ENCODE data around the gene NXPE2. TPM values are rescaled to one million over a fixed set of nuclear protein-coding genes. Genes with fewer than 3 reads are reported as not detected.

The NXPE2 gene
- total RNA-seq, 1 donor from 2014 or later = not detected

DNA sequence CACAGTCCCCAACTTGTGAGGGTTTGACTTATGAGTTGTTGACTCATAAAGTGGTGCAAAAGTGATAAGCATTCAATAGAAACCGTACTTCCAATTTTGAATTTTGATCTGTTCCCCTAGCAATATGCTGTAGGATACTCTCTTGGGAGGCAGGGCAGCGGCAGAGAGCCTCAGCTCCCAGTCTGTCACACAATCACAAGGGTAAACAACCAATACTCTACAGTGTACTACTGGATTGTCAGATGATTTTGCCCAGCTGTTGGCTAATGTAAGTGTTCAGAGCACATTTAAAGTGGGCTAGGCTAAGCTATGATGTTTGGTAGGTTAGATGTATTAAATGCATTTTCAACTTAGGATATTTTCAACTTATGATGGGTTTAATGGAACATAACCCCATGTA, 13.7 kb upstream of the NXPE2 start:
- Mint-ChIP-seq H3K4me3 (no peak overlapping the region), H3K36me3 (ENCODE audit: low read depth) (no peaks in the 10 kb centered on the region), H3K9me3 (no peaks in the 10 kb centered on the region), H3K4me1 (no peaks in the 10 kb centered on the region), H3K27me3 (no peaks in the 10 kb centered on the region), H3K27ac (no peak overlapping the region)
- DNase-seq (no peak), ATAC-seq (ENCODE audit: low read depth) (no peak)
- intact Hi-C loops (cut with micrococcal nuclease) = no loop called here
- TF ChIP-seq, protein P1, sequence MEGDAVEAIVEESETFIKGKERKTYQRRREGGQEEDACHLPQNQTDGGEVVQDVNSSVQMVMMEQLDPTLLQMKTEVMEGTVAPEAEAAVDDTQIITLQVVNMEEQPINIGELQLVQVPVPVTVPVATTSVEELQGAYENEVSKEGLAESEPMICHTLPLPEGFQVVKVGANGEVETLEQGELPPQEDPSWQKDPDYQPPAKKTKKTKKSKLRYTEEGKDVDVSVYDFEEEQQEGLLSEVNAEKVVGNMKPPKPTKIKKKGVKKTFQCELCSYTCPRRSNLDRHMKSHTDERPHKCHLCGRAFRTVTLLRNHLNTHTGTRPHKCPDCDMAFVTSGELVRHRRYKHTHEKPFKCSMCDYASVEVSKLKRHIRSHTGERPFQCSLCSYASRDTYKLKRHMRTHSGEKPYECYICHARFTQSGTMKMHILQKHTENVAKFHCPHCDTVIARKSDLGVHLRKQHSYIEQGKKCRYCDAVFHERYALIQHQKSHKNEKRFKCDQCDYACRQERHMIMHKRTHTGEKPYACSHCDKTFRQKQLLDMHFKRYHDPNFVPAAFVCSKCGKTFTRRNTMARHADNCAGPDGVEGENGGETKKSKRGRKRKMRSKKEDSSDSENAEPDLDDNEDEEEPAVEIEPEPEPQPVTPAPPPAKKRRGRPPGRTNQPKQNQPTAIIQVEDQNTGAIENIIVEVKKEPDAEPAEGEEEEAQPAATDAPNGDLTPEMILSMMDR (IDR thresholded peaks at IDR 0.05) = no peak
- ChIA-PET POLR2A (no interaction called here), CTCF (no interaction called here)

DNA sequence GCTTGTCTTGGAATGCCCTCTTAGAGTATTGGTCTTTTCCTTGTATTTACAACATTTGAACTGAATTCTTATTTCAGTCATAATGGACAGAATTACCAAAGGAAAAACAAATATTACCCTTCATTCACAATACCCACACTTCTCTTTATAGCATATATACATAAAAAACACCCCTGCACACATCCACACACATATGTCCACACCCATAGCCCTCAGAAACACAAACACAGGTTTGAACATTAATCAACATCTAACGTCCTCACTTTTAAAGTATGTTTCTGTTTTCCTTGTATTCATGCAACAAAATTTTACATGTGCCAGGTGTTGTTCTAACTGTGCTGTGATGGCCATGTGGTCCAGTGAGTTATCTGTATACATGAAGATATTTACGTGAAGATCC, 11.6 kb upstream of the NXPE2 start:
- DNase-seq = no peak
- no peak for ATAC-seq (ENCODE audit: low read depth)
- H3K27ac Mint-ChIP-seq = no peak overlapping the region
- no peaks in the 10 kb centered on the region for H3K36me3 Mint-ChIP-seq (ENCODE audit: low read depth)
- H3K4me1 Mint-ChIP-seq = no peaks in the 10 kb centered on the region
- ChIA-PET POLR2A (no interaction called here), CTCF (no interaction called here)
- intact Hi-C loops (cut with micrococcal nuclease) = no loop called here
- H3K27me3 Mint-ChIP-seq = no peaks in the 10 kb centered on the region
- TF ChIP-seq, protein P1 (IDR thresholded peaks at IDR 0.05) = no peak
- H3K9me3 Mint-ChIP-seq = peaks cover 8% of the 10 kb centered on the region
- no peak overlapping the region for H3K4me3 Mint-ChIP-seq

DNA sequence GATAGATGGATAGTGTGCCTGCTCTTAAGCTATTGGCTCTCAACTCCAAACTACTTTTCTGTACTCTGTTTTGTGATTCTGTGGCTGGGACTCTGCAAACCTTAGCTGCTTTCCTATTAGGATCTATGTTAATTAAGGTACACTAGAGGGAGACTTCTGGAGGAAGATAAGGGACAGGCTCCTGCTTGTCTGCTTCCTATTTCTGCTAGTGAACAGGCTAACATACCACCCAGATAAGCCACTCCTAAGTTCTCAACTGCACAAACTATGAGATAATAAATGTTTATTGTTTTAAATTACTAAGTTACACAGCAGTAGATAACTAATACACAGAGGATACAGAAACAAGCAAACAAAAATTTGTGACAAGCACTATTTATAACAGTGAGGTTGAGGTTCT, 10.2 kb upstream of the NXPE2 start:
- Mint-ChIP-seq H3K27ac (no peak overlapping the region), H3K4me1 (no peaks in the 10 kb centered on the region), H3K9me3 (peaks cover 12% of the 10 kb centered on the region), H3K36me3 (ENCODE audit: low read depth) (no peaks in the 10 kb centered on the region), H3K4me3 (no peak overlapping the region), H3K27me3 (no peaks in the 10 kb centered on the region)
- TF ChIP-seq, protein P1 (IDR thresholded peaks at IDR 0.05) = no peak
- ATAC-seq (ENCODE audit: low read depth) (no peak), DNase-seq (no peak)
- intact Hi-C loops (cut with micrococcal nuclease) = no loop called here
- CTCF ChIA-PET = no interaction called here
- POLR2A ChIA-PET = no interaction called here

DNA sequence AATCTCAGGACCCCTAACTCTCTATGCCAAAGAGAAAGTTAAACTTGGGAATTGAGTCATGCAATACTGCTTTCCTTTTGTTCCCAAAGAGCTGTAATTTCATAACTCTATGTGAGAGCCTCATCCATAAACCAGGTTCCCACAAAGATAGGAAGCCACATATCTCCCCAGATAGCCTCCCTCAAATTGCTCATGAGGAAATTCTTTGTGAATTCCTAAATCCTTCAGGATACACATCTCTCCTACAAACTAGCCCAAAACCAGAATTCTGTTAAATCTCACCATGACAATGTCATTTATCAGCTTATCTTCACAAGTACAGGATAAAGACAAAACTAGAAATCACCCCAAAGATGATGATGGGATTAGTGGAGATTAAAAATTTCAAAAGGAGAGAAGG, 4.7 kb upstream of the NXPE2 start:
- intact Hi-C loops (cut with micrococcal nuclease) = no loop called here
- ATAC-seq (ENCODE audit: low read depth) (no peak), DNase-seq (no peak)
- Mint-ChIP-seq H3K27ac (no peak overlapping the region), H3K27me3 (no peaks in the 10 kb centered on the region), H3K9me3 (peaks cover 12% of the 10 kb centered on the region), H3K4me1 (no peaks in the 10 kb centered on the region), H3K4me3 (no peak overlapping the region), H3K36me3 (ENCODE audit: low read depth) (no peaks in the 10 kb centered on the region)
- TF ChIP-seq, protein P1 (IDR thresholded peaks at IDR 0.05) = no peak
- CTCF ChIA-PET = no interaction called here
- POLR2A ChIA-PET = no interaction called here

DNA sequence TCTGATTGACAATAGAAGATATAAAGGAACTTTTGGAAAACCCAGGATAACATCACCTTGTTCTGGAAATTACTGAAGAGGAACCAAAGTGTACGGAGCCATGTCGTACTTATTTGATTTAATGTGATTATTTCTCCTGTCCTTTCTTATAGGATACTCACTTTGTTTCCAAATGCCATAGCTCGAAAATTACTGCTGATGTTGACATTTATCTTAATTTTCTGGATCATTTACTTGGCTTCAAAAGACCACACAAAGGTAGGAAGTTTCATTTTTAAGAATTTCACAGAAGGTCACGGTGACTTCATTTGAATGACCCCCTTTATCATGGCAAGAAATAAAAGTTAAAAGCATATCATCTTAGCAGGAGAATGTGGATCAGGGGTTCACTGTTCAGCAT, 1.2 kb downstream of the NXPE2 start:
- no peaks in the 10 kb centered on the region for H3K4me1 Mint-ChIP-seq
- H3K9me3 Mint-ChIP-seq = peaks cover 4% of the 10 kb centered on the region
- no peaks in the 10 kb centered on the region for H3K27me3 Mint-ChIP-seq
- ChIA-PET CTCF (no interaction called here), POLR2A (no interaction called here)
- TF ChIP-seq, protein P1 (IDR thresholded peaks at IDR 0.05) = no peak
- H3K27ac Mint-ChIP-seq = no peak overlapping the region
- no peak overlapping the region for H3K4me3 Mint-ChIP-seq
- DNase-seq (no peak), ATAC-seq (ENCODE audit: low read depth) (no peak)
- H3K36me3 Mint-ChIP-seq (ENCODE audit: low read depth) = no peaks in the 10 kb centered on the region
- intact Hi-C loops (cut with micrococcal nuclease) = no loop called here
